H54 (cell line): ENCODE measurements around the gene GBF1.
A peak's percentile ranks its signal among the peaks of the same experiment; 100 is the strongest.

ENCODE experiments used
- DNase-seq: peaks from one replicate; pipeline ENCODE4 v3.0.0; 2011; ENCODE audit warnings: low spot score, mixed read lengths; ENCODE audit not compliant: insufficient read length
- FAIRE-seq: peaks from 3 replicates; lab custom pipeline; 2011; peaks lifted over from hg19 to GRCh38; lab: Jason Lieb, UNC
- POLR2A ChIP-seq: IDR thresholded peaks from 2 replicates; pipeline ENCODE4 v1.6.1; 2011; ENCODE audit warnings: low read depth, mild to moderate bottlenecking, low read length

Gene GBF1

DNA sequence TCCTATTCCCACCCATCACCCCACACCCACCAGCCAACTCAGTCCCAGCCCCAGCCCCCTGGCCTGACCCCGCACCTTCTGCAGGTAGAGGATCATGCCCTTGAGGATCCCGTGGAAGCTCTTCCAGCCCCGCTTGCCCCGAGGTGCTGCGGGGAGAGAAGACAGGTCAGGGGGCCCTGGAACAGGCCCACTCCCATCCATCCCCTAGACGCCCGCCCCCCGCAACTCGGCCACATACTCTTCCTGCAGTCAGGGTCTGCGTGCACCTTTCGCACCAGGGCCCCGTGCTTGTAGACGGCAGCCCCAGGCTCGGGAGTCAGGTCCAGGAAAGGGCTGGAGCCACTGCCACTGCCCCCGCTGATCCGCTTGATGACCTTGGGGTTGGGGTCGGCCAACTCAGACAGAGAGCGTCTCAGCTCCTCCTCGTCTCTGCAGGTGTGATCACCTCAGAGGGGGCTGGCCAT is 159.8 kb downstream of the GBF1 start:
- FAIRE-seq = no peak
- DNase-seq = no peak
- no peak for TF ChIP-seq POLR2A

DNA sequence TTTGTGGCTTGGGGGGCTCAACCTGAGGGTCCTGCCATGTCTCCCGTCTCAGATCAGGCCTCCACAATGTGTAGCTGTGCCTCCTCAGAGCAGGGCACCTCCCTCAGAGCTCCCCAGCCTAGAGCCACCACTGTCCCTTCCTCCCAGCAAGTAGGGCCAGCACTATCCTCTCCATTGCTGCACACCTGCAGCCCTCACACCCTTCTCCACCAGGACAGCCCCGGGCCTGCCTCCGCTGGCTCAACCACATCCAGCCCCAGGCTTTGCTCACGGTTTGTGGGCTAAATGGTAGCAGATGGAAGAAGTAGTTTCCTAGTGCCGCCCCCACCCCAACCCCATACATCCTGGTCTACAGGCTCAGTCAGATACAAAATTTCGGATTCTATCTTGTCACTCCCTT is 160.3 kb downstream of the GBF1 start:
- no peak for TF ChIP-seq POLR2A
- DNase-seq (no peak), FAIRE-seq (no peak)

DNA sequence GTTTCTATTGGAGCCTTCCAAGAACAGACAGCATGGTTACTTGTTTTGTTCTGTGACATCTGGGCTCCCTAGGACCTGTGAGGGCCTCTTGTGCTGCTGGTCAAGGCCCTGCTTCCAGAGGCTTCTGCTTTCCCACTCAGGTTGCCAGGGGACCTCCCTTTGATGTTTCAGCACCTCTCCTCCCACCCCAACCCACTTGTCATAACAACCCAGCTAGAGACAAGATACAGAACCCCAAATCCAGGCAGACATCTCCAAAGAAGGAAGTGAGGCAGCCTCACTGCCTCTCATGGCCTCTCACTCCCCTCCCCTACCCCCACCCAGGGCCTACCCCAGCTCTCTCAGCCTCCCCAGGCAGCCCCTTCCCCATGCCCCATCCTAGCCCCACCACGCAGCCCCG is 161.5 kb downstream of the GBF1 start:
- no peak for TF ChIP-seq POLR2A
- FAIRE-seq = no peak
- no peak for DNase-seq

DNA sequence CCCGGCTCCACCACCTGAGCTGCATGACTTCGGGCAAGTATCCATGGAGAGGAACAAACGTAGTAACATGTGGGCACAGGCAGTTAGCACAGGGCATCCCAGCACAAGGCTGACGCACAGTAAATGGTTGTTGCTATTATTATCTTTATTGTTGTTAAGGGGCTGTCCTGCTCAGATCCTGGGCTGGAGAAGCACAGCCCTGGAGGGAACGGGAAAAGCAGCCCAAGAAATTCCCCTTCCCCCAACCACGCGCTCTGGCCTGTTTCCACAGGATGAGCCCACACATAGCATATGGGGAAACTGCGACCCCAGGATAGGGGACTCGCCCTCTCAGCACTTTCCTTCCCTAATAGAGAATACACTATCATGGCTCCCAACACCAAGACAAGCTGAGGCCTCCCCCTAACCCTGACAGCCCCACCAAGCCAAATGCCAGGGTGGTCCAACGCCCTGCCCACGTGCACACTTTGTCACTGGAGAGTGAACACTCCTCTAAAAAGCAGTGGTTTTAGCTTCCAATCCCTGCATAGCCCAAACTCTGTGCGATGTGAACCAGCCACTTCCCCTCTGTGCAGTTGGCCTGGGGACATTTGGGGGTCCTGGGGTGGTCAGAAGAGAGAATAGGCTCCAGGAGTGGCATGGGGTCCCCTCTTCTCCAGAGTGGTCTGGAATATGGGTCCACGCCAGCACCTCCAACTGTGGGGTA is 162.2 kb downstream of the GBF1 start:
- FAIRE-seq (no peak), DNase-seq (no peak)
- TF ChIP-seq POLR2A = no peak

DNA sequence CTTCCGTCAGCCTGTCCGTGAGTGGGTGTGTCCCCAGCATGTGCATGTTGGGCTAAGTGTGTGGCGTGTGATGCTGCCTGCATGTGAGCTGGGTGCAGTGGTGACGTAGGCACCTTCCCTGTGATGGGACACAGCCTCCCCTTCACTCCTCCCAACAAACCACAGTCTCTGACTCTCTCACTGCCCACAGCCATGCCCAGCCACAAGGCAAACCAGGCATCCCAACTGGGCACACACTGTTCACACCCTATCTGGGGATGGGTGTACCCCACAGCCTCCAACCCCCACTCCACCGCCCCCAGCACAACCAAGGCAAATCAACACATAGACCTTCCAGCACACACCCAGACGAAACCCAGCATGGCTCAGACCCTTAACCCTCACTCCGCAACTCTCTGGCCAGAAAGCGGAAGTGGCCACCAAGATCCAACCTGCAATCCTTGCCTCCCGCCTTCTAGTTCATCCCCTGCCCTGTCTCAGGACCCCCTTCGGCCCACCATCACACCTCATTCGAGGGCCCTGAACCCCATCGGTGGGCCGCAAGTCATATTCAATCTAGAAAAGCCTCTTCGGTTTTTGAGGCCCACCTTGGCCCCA is 162.9 kb downstream of the GBF1 start:
- no peak for TF ChIP-seq POLR2A
- FAIRE-seq (no peak), DNase-seq (no peak)

DNA sequence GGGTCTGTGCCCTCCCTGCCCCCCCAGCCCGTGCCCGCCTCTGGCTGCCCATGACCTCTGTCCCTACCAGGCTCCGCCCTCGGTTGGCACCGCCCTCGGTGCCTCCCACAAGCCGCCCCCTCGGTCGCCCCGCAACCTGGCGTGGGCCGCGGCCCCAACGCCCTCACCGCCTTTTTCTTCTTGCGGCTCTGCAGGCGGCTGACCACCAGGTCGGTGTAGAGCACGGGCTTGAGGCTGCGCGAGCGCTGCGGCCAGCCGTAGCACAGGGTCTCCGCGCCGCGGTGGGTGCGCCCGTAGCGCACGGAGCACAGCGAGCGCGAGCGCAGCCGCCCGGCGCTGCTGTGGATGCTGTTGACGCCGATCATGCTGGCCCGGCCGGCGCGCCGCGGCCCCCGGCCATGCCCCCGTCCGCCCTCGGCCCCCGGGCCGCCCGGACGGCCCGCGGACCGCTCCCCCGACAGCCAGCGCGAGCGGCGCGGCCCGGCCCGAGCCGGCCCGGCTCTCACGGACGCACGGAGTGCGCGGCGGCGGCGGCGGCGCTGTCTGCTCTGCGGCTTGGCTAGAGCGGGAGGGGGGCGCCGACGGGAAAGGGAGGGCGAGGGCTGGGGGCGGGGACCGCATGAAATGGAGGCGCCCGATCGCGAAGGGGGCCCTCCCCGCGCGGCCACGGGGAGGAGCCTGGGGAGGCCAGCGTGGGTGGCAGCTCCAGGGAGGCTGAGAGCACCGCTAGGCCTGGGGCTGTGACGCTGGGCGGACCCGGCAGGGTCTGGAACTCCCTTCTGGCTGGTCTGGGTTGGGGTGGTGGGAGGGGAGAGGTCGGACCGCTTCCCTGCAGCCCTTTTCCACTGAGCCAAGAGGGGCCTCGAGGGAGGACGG is 163.6 kb downstream of the GBF1 start:
- no peak for TF ChIP-seq POLR2A
- no peak for DNase-seq
- no peak for FAIRE-seq

DNA sequence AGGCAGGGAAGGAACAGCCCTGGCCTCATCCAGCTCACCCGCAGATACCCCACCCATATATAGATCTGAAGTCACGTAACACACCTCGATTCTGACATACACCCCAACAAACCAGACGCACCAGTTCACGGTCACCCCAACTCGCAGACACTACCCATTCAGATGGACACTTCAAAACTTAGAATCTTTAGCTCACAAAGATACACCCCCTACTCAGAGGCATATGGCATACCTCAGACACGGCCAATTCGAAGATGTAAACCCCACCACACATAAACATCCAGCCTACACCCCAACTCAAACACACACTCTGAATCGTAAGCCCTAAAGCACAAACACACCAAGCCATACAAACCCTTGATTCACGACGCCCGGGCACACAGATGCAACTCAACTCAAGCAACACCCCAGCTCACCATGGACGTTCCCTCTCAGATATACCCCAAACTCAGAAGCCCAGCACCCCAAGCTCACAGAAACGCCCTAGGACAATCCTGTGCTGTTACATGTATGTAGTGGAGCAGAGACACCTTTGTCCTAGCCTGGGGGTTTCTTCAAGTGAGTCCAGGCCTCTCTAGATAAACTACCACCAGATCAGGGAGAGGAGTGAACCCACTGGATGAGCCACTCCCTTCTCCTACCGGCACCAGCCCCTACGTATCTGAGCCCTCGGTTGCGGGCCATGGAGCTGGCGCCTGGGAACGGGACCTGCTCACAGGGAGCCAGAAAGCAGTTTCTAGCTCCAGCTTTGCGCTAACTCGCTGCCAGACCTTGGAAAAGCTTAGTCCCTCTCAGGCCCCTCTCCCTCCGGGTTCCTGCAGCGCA is 164.5 kb downstream of the GBF1 start:
- no peak for DNase-seq
- FAIRE-seq = no peak
- TF ChIP-seq POLR2A = no peak

DNA sequence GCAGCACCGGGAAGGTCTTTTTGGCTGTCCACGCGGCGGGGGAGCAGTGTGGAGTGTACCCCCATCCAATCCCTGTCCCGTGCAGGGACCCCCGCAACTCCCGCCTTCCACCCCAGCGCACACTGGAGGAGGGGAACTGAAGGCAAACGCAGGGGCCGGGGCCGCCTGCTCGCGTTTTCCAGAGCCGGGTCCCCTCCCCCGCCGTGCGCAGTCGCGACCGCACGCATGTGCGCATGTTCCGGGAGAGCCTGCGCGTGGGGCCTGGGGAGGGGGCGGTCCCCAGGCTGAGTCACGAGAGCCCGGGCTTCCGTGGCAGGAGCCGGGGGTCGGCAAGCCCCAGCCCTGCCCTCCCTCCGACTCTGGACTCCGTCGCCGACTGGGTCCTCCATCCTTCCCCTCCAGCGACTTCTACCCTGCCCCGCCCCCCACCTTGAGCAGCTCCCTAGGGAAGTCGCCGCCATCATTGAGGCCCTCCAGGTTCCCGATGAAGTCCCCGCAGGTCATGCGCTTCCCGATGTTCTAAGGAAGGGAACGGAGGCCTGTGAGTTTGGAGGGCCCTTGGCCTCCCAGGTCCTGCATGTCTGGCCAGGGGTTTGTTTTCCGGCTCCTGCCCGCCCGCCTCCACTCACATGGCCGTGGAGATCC is 165.2 kb downstream of the GBF1 start:
- TF ChIP-seq POLR2A = no peak
- FAIRE-seq (no peak), DNase-seq (no peak)

DNA sequence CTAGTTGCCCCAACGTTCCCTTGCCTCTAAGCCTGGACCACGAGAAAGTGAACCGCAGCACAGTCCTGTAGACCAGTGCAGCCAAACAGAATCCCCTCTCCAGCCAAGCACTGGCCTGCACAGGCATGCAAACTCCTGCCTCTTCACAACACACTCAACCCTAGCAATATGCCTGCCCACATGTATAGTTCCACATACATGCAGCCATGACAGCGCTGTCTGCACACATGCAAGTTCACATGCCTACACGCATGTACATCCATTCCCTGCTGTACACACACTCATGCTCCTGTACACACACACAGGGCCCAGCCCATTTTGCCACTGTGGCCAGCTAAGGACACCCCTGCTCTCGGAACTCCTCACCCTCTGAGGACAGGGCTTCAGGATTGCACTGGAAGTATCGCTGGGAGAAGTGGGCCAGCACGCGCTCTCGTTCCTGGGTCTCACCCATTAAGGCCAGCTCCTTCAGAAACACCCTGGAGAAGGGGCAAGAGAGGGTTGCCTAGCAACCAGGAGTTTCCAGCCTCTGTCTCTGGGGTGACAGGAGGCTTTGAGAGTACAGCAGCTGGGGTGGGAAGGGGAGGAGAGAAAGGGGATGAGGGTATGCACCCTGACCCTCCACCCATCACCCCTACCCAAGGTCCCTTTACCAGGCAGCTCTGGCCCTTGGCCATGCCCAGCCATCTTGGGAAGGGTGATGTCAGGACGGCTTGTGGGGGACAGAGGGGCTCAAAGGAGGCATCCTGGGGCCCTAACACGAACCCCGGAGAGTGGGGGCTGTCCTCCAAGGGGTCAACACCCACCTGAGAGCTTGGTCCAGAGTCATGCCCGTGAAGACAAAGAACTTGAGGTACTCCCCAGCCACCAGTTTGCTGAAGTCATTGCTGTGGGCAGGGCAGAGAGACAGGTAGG is 166.3 kb downstream of the GBF1 start:
- FAIRE-seq (no peak), DNase-seq (no peak)
- TF ChIP-seq POLR2A = 0 out of 2 replicates have a peak, but pooled peaks have one; percentile 15

DNA sequence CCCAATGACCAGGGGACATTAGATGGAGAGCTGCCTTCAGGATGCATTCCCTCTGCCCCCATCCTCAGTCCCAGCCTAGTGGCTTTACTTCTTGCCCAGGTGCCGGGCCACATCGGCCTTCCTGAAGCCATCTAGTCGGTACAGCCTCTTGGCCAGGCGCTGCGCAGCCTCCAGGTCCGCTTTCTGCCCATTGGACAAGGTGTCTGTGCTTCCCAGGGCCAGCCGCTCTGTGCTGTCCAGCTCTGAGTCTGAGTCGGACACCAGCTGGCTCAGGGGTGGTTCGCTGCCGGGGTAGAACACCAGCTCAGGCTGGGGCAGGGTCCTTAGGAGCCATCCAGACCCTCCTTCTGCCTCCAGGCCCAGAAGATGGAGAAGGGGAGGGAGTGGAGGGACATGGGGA is 167.0 kb downstream of the GBF1 start:
- FAIRE-seq (no peak), DNase-seq (no peak)
- TF ChIP-seq POLR2A = no peak

DNA sequence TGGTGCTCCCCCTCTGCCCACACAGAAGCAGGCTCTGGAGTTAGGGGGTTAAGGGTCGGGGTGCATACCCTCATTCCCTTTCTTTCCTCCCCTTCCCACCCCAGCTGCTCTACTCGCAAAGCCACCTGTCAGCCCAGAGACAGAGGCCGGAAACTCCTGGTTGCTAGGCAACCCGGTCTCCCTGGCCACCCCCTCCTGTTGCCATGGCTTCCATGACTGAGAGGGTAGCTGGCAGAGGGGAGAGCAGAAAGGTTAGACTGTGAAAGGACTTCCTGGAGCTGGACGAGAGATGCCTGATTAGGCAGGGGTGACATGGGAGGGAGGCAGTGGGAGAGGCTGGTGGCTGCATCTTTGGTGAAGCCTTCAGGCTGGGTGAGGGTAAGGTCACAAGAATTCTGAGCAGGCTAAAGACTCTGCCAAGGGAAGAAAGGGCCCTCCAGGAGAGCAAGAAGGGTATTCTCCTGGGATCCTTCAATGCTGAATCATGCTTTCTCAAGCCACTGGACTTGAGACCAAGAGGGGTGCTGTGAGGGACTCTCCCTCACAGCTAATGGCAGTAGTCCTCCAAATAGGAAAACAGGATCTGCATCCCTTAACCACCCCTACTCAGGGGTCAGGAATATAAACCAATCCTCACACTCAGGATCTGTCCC is 167.8 kb downstream of the GBF1 start:
- TF ChIP-seq POLR2A = no peak
- DNase-seq (peak; percentile 72), FAIRE-seq (no peak)
